GM23338 (cell line): ENCODE data around the gene FAM228B. TPM values are rescaled to one million over a fixed set of nuclear protein-coding genes. Genes with fewer than 3 reads are reported as not detected.

Experiments used
- ATAC-seq: fragments of 200-7000 bp; cut with Tn5 transposase; 3 replicates; pipeline ENCODE4 v1.9.1; 2020
- DNase-seq: peaks from one replicate; pipeline ENCODE4 v3.0.0-alpha.2; 2015; ENCODE audit warnings: low spot score
- H2AFZ ChIP-seq: fragments of 200-600 bp; sonication (generic); 2 replicates; pipeline ENCODE4 v1.8.0; 2016; ENCODE audit warnings: antibody characterized with exemption, mild to moderate bottlenecking, moderate library complexity
- H3F3A ChIP-seq: fragments of 200-600 bp; sonication (generic); replicated peaks from 2 replicates; pipeline ENCODE4 v1.8.0; 2017; ENCODE audit warnings: antibody characterized with exemption, mixed run types, low read depth
- H3K27ac ChIP-seq: fragments of 200-600 bp; sonication (generic); 2 replicates; pipeline ENCODE4 v1.6.1; 2016; ENCODE audit warnings: low read depth
- H3K27me3 ChIP-seq: fragments of 200-600 bp; sonication (generic); 2 replicates; pipeline ENCODE4 v1.8.0; 2016; ENCODE audit warnings: mild to moderate bottlenecking, mixed run types, moderate library complexity; ENCODE audit not compliant: insufficient read depth
- H3K36me3 ChIP-seq: fragments of 200-600 bp; sonication (generic); 2 replicates; pipeline ENCODE4 v1.8.0; 2016; ENCODE audit warnings: mild to moderate bottlenecking; ENCODE audit not compliant: insufficient read depth
- H3K4me1 ChIP-seq: fragments of 200-600 bp; sonication (generic); 2 replicates; pipeline ENCODE4 v1.8.0; 2016; ENCODE audit warnings: mild to moderate bottlenecking, moderate library complexity; ENCODE audit not compliant: insufficient read depth
- H3K4me2 ChIP-seq: fragments of 200-600 bp; sonication (generic); 2 replicates; pipeline ENCODE4 v1.7.1; 2017; ENCODE audit warnings: mixed run types
- H3K4me3 ChIP-seq: fragments of 200-600 bp; sonication (generic); 2 replicates; pipeline ENCODE4 v1.6.1; 2016; ENCODE audit warnings: mixed run types
- H3K79me2 ChIP-seq: fragments of 200-600 bp; sonication (generic); replicated peaks from 2 replicates; pipeline ENCODE4 v1.8.0; 2017; ENCODE audit warnings: mild to moderate bottlenecking; ENCODE audit not compliant: insufficient read depth
- H3K9me2 ChIP-seq: fragments of 200-600 bp; sonication (generic); 2 replicates; pipeline ENCODE4 v1.8.0; 2017; ENCODE audit not compliant: insufficient read depth
- H4K20me1 ChIP-seq: fragments of 200-600 bp; sonication (generic); replicated peaks from 2 replicates; pipeline ENCODE4 v1.8.0; 2017; ENCODE audit warnings: mild to moderate bottlenecking; ENCODE audit not compliant: insufficient read depth
- H3K27ac Mint-ChIP-seq: 2 replicates; pipeline ENCODE4 v1.8.0; 2020; ENCODE audit warnings: inconsistent platforms, mild to moderate bottlenecking, moderate library complexity, mixed read lengths
- H3K27me3 Mint-ChIP-seq: 3 replicates; pipeline ENCODE4 v1.8.0; 2022; ENCODE audit warnings: low read depth, mild to moderate bottlenecking, moderate library complexity, mixed read lengths, inconsistent platforms; ENCODE audit not compliant: insufficient read depth, poor library complexity
- H3K36me3 Mint-ChIP-seq: 3 replicates; pipeline ENCODE4 v1.8.0; 2021; ENCODE audit warnings: low read depth, mild to moderate bottlenecking, inconsistent platforms, moderate library complexity, mixed read lengths
- H3K4me1 Mint-ChIP-seq: 3 replicates; pipeline ENCODE4 v1.8.0; 2020; ENCODE audit warnings: mild to moderate bottlenecking, inconsistent platforms, mixed read lengths
- H3K4me3 Mint-ChIP-seq: 3 replicates; pipeline ENCODE4 v1.8.0; 2021; ENCODE audit warnings: moderate library complexity, mild to moderate bottlenecking, inconsistent platforms, mixed read lengths
- H3K9me3 Mint-ChIP-seq: 3 replicates; pipeline ENCODE4 v1.8.0; 2020; ENCODE audit warnings: moderate library complexity, mild to moderate bottlenecking, inconsistent platforms, mixed read lengths
- CREB1 ChIP-seq: fragments of 250-450 bp; sonication (Bioruptor Pico); IDR thresholded peaks from 2 replicates; pipeline ENCODE4 v1.5.0; 2020; ENCODE audit warnings: low read depth, mild to moderate bottlenecking, moderate library complexity
- ETS1 ChIP-seq: IDR thresholded peaks from 2 replicates; pipeline ENCODE4 v1.6.1; 2016; ENCODE audit warnings: antibody characterized with exemption
- POLR2AphosphoS5 ChIP-seq: IDR thresholded peaks from 2 replicates; pipeline ENCODE4 v1.6.1; 2016; ENCODE audit warnings: antibody characterized with exemption, low read depth
- REST ChIP-seq: IDR thresholded peaks from one replicate; pipeline ENCODE4 v1.6.1; 2018; ENCODE audit warnings: antibody characterized with exemption; ENCODE audit not compliant: unreplicated experiment
- STAT1 ChIP-seq: IDR thresholded peaks from one replicate; pipeline ENCODE4 v1.6.1; 2016; ENCODE audit warnings: antibody characterized with exemption; ENCODE audit not compliant: unreplicated experiment
- ZNF114 ChIP-seq: fragments of 250-450 bp; sonication (Bioruptor Pico); IDR thresholded peaks from 2 replicates; pipeline ENCODE4 v1.5.0; 2020; ENCODE audit warnings: mild to moderate bottlenecking, moderate library complexity
- ZNF331 ChIP-seq: fragments of 250-450 bp; sonication (Bioruptor Pico); IDR thresholded peaks from 2 replicates; pipeline ENCODE4 v1.5.0; 2020; ENCODE audit warnings: low read depth, mild to moderate bottlenecking, moderate library complexity
- ZNF462 ChIP-seq: fragments of 250-450 bp; sonication (Bioruptor Pico); IDR thresholded peaks from 2 replicates; pipeline ENCODE4 v1.5.0; 2020; ENCODE audit warnings: mild to moderate bottlenecking, moderate library complexity
- polyA plus RNA-seq: library from polyadenylated mRNA; unstranded; fragments of >200 nt; fragmentation: Nextera tagmentation; extraction: Ambion mirVana; gene quantifications from 2 replicates; pipeline ENCODE4 v1.2.1, GENCODE V29; 2016
- total RNA-seq: library from RNA; depleted of rRNA; stranded (reverse); fragments of >200 nt; shearing (Covaris generic); gene quantifications from 2 replicates; pipeline ENCODE4 v1.2.3, GENCODE V29; 2014

The FAM228B gene
- total and polyA plus RNA-seq, 2 experiments from 2014 or later, result 3.4 to 7.9 TPM

GRCh38 chr2:24179683-24180082, 56.4 kb downstream of the FAM228B start (continued):
- TF ChIP-seq ETS1 (no peak), ZNF331 (no peak), CREB1 (CRISPR knock-in tag) (no peak), ZNF114 (CRISPR knock-in tag) (no peak), STAT1 (no peak), ZNF462 (CRISPR knock-in tag) (no peak), POLR2AphosphoS5 (no peak)

GRCh38 chr2:24181849-24182248, 58.6 kb downstream of the FAM228B start:
- no peak for DNase-seq
- no peak overlapping the region for H3K4me3 Mint-ChIP-seq
- no peak for ATAC-seq
- TF ChIP-seq REST, result no peak

More at GRCh38 chr2:24181849-24182248, 58.6 kb downstream of the FAM228B start:
- Histone ChIP-seq H2AFZ (no peak overlapping the region; the same call in 1 of the 2 replicates), H3K27me3 (no peaks in the 10 kb centered on the region), H3K4me2 (no peak overlapping the region), H3K79me2 (no peaks in the 10 kb centered on the region), H3K4me1 (no peaks in the 10 kb centered on the region), H3K36me3 (no peaks in the 10 kb centered on the region), H3K4me3 (no peak overlapping the region), H4K20me1 (no peaks in the 10 kb centered on the region), H3F3A (no peaks in the 10 kb centered on the region), H3K9me2 (no peaks in the 10 kb centered on the region), H3K27ac (no peak overlapping the region)
- no peaks in the 10 kb centered on the region for H3K4me1 Mint-ChIP-seq
- no peak overlapping the region for H3K27ac Mint-ChIP-seq
- H3K27me3 Mint-ChIP-seq, result peaks cover 3% of the 10 kb centered on the region
- no peaks in the 10 kb centered on the region for H3K36me3 Mint-ChIP-seq
- no peaks in the 10 kb centered on the region for H3K9me3 Mint-ChIP-seq
